ENCODE results near the gene ADGRE2. TPM values are rescaled to one million over a fixed set of nuclear protein-coding genes. Genes with fewer than 3 reads are reported as not detected.
"Not testable (repeated sequence)": the region's sequence is repeated elsewhere in the genome, so short reads cannot be mapped to it uniquely, and the experiment has no call there.

ADGRE2 gene
- total RNA-seq, 2 experiments from 2014 or later: 0.11 TPM; not detected in 1

- BruUV-seq (replicated peaks): no TSS peak
- CTCF ChIA-PET (ENCODE audit: unreplicated experiment): no interaction called here
- Histone ChIP-seq H3K79me2 (ENCODE audit: insufficient read depth, low read depth, low read length) (no peaks in the 10 kb centered on the region), H3K9me2 (ENCODE audit: insufficient read depth, low read length) (no peaks in the 10 kb centered on the region), H3K4me1 (ENCODE audit: insufficient read depth, low read length, poor library complexity, severe bottlenecking) (no peaks in the 10 kb centered on the region), H3K4me3 (ENCODE audit: low read depth, low read length, poor library complexity, severe bottlenecking) (no peak overlapping the region), H3K4me2 (ENCODE audit: low read length) (no peak overlapping the region), H4K20me1 (ENCODE audit: insufficient read depth, low read length) (no peaks in the 10 kb centered on the region), H3K9me3 (ENCODE audit: low read length) (no peaks in the 10 kb centered on the region), H3K36me3 (ENCODE audit: insufficient read depth, low read length) (no peaks in the 10 kb centered on the region), H2AFZ (ENCODE audit: low read length) (no peak overlapping the region), H3K27ac (ENCODE audit: low read depth, low read length, poor library complexity, severe bottlenecking) (no peak overlapping the region)
- TF ChIP-seq CTCF (conservative IDR thresholded peaks at IDR 0.05; ENCODE audit: low read length) (no peak), EZH2phosphoT487 (IDR thresholded peaks at IDR 0.05; ENCODE audit: borderline replicate concordance, low read depth, low read length) (no peak)
- DNase-seq (ENCODE audit: low spot score): no peak
- POLR2A ChIA-PET: no interaction called here
- intact Hi-C loops (cut with micrococcal nuclease; ENCODE audit: unreplicated experiment): no loop called here
Measured at GRCh38 chr19:14796021-14796420, 17.7 kb upstream of the ADGRE2 start.

- no peaks in the 10 kb centered on the region for H3K9me2 ChIP-seq (ENCODE audit: insufficient read depth, low read length)
- H3K9me3 ChIP-seq (ENCODE audit: low read length): no peaks in the 10 kb centered on the region
- no peaks in the 10 kb centered on the region for H3K79me2 ChIP-seq (ENCODE audit: insufficient read depth, low read depth, low read length)
- DNase-seq (ENCODE audit: low spot score): no peak
- no TSS peak for BruUV-seq (replicated peaks)
- H4K20me1 ChIP-seq (ENCODE audit: insufficient read depth, low read length): no peaks in the 10 kb centered on the region
- no peak overlapping the region for H2AFZ ChIP-seq (ENCODE audit: low read length)
- no peaks in the 10 kb centered on the region for H3K4me1 ChIP-seq (ENCODE audit: insufficient read depth, low read length, poor library complexity, severe bottlenecking)
- no peaks in the 10 kb centered on the region for H3K36me3 ChIP-seq (ENCODE audit: insufficient read depth, low read length)
- no peak overlapping the region for H3K4me3 ChIP-seq (ENCODE audit: low read depth, low read length, poor library complexity, severe bottlenecking)
- ChIA-PET CTCF (ENCODE audit: unreplicated experiment) (no interaction called here), POLR2A (interaction anchor here (0.7 kb wide), 1 partner anchor 100 kb away, joined by 4 read pairs; no protein-coding TSS in a partner anchor)
- TF ChIP-seq CTCF (conservative IDR thresholded peaks at IDR 0.05; ENCODE audit: low read length): no peak
- no peak for TF ChIP-seq EZH2phosphoT487 (IDR thresholded peaks at IDR 0.05; ENCODE audit: borderline replicate concordance, low read depth, low read length)
- H3K27ac ChIP-seq (ENCODE audit: low read depth, low read length, poor library complexity, severe bottlenecking): no peak overlapping the region
- H3K4me2 ChIP-seq (ENCODE audit: low read length): no peak overlapping the region
- intact Hi-C loops (cut with micrococcal nuclease; ENCODE audit: unreplicated experiment): no loop called here
Measured at GRCh38 chr19:14795078-14795721, 16.8 kb upstream of the ADGRE2 start.

- H2AFZ ChIP-seq (ENCODE audit: low read length); H4K20me1 ChIP-seq (ENCODE audit: insufficient read depth, low read length); H3K9me3 ChIP-seq (ENCODE audit: low read length); BruUV-seq (replicated peaks); H3K36me3 ChIP-seq (ENCODE audit: insufficient read depth, low read length); H3K27ac ChIP-seq (ENCODE audit: low read depth, low read length, poor library complexity, severe bottlenecking); DNase-seq (ENCODE audit: low spot score); H3K4me2 ChIP-seq (ENCODE audit: low read length); H3K79me2 ChIP-seq (ENCODE audit: insufficient read depth, low read depth, low read length); H3K9me2 ChIP-seq (ENCODE audit: insufficient read depth, low read length); CTCF ChIA-PET (ENCODE audit: unreplicated experiment); H3K4me3 ChIP-seq (ENCODE audit: low read depth, low read length, poor library complexity, severe bottlenecking); POLR2A ChIA-PET; H3K4me1 ChIP-seq (ENCODE audit: insufficient read depth, low read length, poor library complexity, severe bottlenecking); intact Hi-C loops (cut with micrococcal nuclease; ENCODE audit: unreplicated experiment): not testable (repeated sequence)
Measured at GRCh38 chr19:14792250-14792649, 13.9 kb upstream of the ADGRE2 start.

Measured in OCI-LY7 (cell line).